Ovary (tissue), 9 donors: ENCODE results near the gene POLR2I. TPM values are rescaled to one million over a fixed set of nuclear protein-coding genes. Genes with fewer than 3 reads are reported as not detected.
"Not testable (repeated sequence)": the region's sequence is repeated elsewhere in the genome, so short reads cannot be mapped to it uniquely, and the experiment has no call there.

ENCODE experiments used
- DNase-seq, 5 donors: peaks; one replicate each; pipeline ENCODE4 v3.0.0-alpha.2; 2019 to 2020
- H3K27ac ChIP-seq, 2 donors: fragments of 200-600 bp; one replicate each; pipeline versions ENCODE4 v1.5.1 to v1.8.0; 2019 to 2022
- H3K27me3 ChIP-seq: fragments of 200-600 bp; one replicate; pipeline ENCODE4 v1.8.0; 2022
- H3K36me3 ChIP-seq: fragments of 200-600 bp; sonication (generic); one replicate; pipeline ENCODE4 v1.5.1; 2019
- H3K4me1 ChIP-seq: one replicate; pipeline ENCODE4 v1.8.1; 2013; ENCODE audit warnings: mild to moderate bottlenecking, moderate library complexity; ENCODE audit not compliant: insufficient read depth
- H3K4me3 ChIP-seq: fragments of 200-600 bp; sonication (generic); one replicate; pipeline ENCODE4 v1.5.1; 2017
- H3K9me3 ChIP-seq, 2 donors: fragments of 200-600 bp in 1 of 2; sonication (generic) in 1 of 2; one replicate each; pipeline versions ENCODE4 v1.5.1 to v1.8.1; 2013 to 2019; ENCODE audit warnings: mild to moderate bottlenecking in 1 of 2, moderate library complexity in 1 of 2
- EP300 ChIP-seq: sonication (generic); formaldehyde crosslinking; IDR thresholded peaks from one replicate; pipeline ENCODE4 v1.6.1; 2017; ENCODE audit warnings: antibody characterized with exemption
- POLR2A ChIP-seq: fragments of 450-650 bp; IDR thresholded peaks from one replicate; pipeline ENCODE4 v1.6.1; 2017; ENCODE audit warnings: antibody characterized with exemption, mild to moderate bottlenecking, moderate library complexity
- WGBS, 3 donors: extraction: QIAGEN DNeasy Blood & Tissue Kit in 1 of 3; methylation state at CpG; one replicate each; pipeline versions ENCODE4 v1.1.5 to v1.1.7; 2013 to 2017; 5-methylcytosine and 5-hydroxymethylcytosine counted together
- intact Hi-C, 4 donors: fragments of 100-400 bp; cut with DNase I; formaldehyde crosslinking; loops; one replicate each; pipeline versions ENCODE4 v1.11.0 to v1.15.1; 2022 to 2023
- polyA plus RNA-seq, 2 donors: library from polyadenylated mRNA; stranded (reverse); fragments of 200-250 nt in 1 of 2; fragments of 350-450 nt in 1 of 2; fragmentation: Illumina TruSeq in 1 of 2; extraction: RNeasy Lipid Tissue Mini Kit (QIAGEN cat#74804) in 1 of 2; gene quantifications; one replicate each; pipeline ENCODE4 v1.2.3, GENCODE V29; 2013 to 2014
- total RNA-seq, 7 donors: library from RNA; depleted of rRNA in 2 of 7; stranded (reverse); fragments of >200 nt in 2 of 7; fragmentation: NEBNext Ultra II Directional in 3 of 7; extraction: Animal tissue kit (Norgen Biotek cat#: 25700) in 3 of 7; gene quantifications; one replicate each; pipeline versions ENCODE4 v1.1.0 to v1.2.4, GENCODE V29; 2016 to 2023
- TF ChIP-seq, protein P1 (sequence below), 3 donors: fragments of 450-650 bp in 2 of 3; fragments of 200-600 bp in 1 of 3; IDR thresholded peaks; one replicate each; pipeline versions ENCODE4 v1.5.1 to v1.8.0; 2016 to 2022; ENCODE audit warnings: antibody characterized with exemption in 3 of 3, mild to moderate bottlenecking in 1 of 3
- donor health status: DM: no; HTN: no; CAD: no; lungs with moderate emphysema.
- donor health status: DM: no; HTN: no; CAD: no.
- donor health status: Bipolar disorder and iron deficiency.
- donor health status: DM: yes; HTN: yes; CAD: no.
- donor health status: DM: no; HTN: no; CAD: no.
- donor health status: DM: yes; HTN: yes; CAD: no.

POLR2I gene
- total and polyA plus RNA-seq, 9 donors: 49.4 to 84.8 (median 70.0) TPM

GRCh38 chr19:36081385-36081784, 33.3 kb downstream of the POLR2I start:
- WGBS, 3 donors: 56 to 82% (median 62%) methylated on average over 3 of the region's 3 CpGs
- intact Hi-C loops: no loop called here
- no peak for TF ChIP-seq POLR2A
- no peak for TF ChIP-seq EP300
- TF ChIP-seq, protein P1, sequence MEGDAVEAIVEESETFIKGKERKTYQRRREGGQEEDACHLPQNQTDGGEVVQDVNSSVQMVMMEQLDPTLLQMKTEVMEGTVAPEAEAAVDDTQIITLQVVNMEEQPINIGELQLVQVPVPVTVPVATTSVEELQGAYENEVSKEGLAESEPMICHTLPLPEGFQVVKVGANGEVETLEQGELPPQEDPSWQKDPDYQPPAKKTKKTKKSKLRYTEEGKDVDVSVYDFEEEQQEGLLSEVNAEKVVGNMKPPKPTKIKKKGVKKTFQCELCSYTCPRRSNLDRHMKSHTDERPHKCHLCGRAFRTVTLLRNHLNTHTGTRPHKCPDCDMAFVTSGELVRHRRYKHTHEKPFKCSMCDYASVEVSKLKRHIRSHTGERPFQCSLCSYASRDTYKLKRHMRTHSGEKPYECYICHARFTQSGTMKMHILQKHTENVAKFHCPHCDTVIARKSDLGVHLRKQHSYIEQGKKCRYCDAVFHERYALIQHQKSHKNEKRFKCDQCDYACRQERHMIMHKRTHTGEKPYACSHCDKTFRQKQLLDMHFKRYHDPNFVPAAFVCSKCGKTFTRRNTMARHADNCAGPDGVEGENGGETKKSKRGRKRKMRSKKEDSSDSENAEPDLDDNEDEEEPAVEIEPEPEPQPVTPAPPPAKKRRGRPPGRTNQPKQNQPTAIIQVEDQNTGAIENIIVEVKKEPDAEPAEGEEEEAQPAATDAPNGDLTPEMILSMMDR (IDR thresholded peaks at IDR 0.05): no peak
- H3K4me1 ChIP-seq: peaks cover 5% of the 10 kb centered on the region
- no peak overlapping the region for H3K27ac ChIP-seq
- no peaks in the 10 kb centered on the region for H3K9me3 ChIP-seq
- H3K4me3 ChIP-seq: no peak overlapping the region
- no peaks in the 10 kb centered on the region for H3K27me3 ChIP-seq
- no peaks in the 10 kb centered on the region for H3K36me3 ChIP-seq
- no peak for DNase-seq

- WGBS, 3 donors: 51 to 74% (median 63%) methylated on average over 3 of the region's 3 CpGs
- no peak for DNase-seq
- Histone ChIP-seq H3K27ac (peak overlapping the region in 1 of 2 donors; percentile 26), H3K4me3 (no peak overlapping the region), H3K4me1 (peaks cover 5% of the 10 kb centered on the region), H3K9me3 (no peaks in the 10 kb centered on the region), H3K36me3 (no peaks in the 10 kb centered on the region), H3K27me3 (no peaks in the 10 kb centered on the region)
- TF ChIP-seq, protein P1 (IDR thresholded peaks at IDR 0.05): no peak
- no peak for TF ChIP-seq EP300
- TF ChIP-seq POLR2A: no peak
- intact Hi-C loops: no loop called here
Observed at GRCh38 chr19:36079389-36079945, 35.2 kb downstream of the POLR2I start.

DNA sequence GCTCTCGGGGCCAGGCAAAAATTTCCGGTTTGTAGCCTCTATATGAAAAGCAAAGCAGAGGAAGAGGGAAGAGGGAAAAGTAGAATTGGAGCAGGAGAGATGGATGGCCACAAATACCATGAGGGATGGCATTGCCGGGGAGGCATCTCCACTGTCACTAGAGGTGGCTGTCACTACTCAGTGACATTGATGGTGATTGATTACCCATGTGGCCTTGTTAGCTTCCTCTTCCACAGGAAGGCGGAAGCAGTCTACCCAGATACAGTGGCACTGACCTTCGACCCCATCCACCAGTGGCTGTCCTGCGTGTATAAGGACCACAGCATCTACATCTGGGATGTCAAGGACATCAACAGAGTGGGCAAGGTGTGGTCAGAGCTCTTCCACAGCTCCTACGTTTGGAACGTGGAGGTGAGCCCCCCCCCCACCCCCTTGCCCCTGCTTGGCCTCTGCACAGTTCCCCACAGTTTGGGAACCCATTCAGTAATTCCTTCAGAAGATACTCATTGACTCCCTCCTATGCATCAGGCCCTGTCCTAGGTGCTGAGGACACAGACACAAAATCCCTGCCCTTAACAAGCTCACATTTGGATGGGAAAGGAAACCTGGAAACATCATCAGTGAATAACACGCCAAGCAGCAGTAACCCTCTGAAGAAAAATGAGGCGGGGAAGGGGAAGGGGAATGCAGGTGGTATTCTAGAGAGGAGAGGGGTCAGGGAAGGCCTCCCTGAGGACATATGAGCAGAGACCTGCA, 41.4 kb downstream of the POLR2I start:
- Histone ChIP-seq H3K4me1 (peaks cover 2% of the 10 kb centered on the region), H3K4me3 (no peak overlapping the region), H3K27me3 (no peaks in the 10 kb centered on the region), H3K27ac (no peak overlapping the region), H3K9me3 (no peaks in the 10 kb centered on the region), H3K36me3 (no peaks in the 10 kb centered on the region)
- intact Hi-C loops: no loop called here
- 87 to 89% (median 88%) methylated on average over 10 of the region's 10 CpGs for WGBS, 3 donors
- no peak for DNase-seq
- TF ChIP-seq, protein P1 (IDR thresholded peaks at IDR 0.05): no peak
- TF ChIP-seq POLR2A: no peak
- TF ChIP-seq EP300: no peak

DNA sequence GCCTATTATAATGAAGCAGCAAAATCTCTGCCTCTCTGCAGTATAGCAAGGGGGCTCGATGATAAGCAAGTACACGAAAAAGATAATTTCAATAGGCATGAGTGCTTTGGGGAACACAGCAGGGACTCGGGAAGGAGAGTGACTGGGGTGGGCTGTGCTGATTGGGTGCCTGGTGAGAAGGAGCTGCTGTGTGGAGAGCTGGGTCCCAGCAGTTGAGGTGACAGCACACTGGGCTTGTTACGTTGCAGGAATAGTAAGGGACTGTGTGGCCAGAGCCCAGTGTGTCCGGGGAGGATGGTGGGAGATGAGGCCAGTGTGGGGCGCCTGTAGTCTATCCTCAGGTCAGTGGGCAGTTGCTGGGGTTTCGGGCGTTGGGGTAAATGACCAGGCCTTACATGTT, 42.6 kb downstream of the POLR2I start:
- TF ChIP-seq EP300 (no peak), POLR2A (no peak)
- TF ChIP-seq, protein P1 (IDR thresholded peaks at IDR 0.05): no peak
- no peaks in the 10 kb centered on the region for H3K27me3 ChIP-seq
- DNase-seq: no peak
- H3K9me3 ChIP-seq: no peaks in the 10 kb centered on the region
- no peak overlapping the region for H3K27ac ChIP-seq
- no peaks in the 10 kb centered on the region for H3K4me1 ChIP-seq
- intact Hi-C loops: no loop called here
- H3K36me3 ChIP-seq: no peaks in the 10 kb centered on the region
- 85 to 91% (median 87%) methylated on average over 8 of the region's 8 CpGs for WGBS, 3 donors
- H3K4me3 ChIP-seq: no peak overlapping the region

DNA sequence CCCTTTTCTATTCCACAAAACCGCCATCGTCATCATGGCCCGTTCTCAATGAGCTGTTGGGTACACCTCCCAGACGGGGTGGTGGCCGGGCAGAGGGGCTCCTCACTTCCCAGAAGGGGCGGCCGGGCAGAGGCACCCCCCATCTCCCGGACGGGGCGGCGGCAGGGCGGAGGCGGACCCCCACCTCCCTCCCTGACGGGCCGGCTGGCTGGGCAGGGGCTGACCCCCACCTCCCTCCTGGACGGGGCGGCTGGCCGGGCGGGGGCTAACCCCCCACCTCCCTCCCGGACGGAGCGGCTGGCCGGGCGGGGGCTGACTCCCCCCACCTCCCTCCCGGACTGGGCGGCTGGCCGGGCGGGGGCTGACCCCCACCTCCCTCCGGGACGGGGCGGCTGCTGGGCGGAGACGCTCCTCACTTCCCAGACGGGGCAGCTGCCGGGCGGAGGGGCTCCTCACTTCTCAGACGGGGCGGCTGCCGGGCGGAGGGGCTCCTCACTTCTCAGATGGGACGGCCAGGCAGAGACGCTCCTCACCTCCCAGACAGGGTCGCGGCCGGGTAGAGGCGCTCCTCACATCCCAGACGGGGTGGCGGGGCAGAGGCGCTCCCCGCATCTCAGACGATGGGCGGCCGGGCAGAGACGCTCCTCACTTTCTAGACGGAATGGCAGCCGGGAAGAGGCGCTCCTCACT, 45.7 kb downstream of the POLR2I start:
- not testable (repeated sequence) for H3K36me3 ChIP-seq, H3K27ac ChIP-seq, H3K9me3 ChIP-seq, H3K27me3 ChIP-seq, H3K4me1 ChIP-seq, H3K4me3 ChIP-seq, DNase-seq
- WGBS, 3 donors: 95% methylated on average over 33 to 54 of the region's 57 CpGs
- intact Hi-C loops: loop anchor here in 1 of 4 donors (10.0 kb wide), 1 partner anchor 96 kb away; no protein-coding TSS in a partner anchor
